ENCODE data around the gene POLN. TPM values are rescaled to one million over a fixed set of nuclear protein-coding genes. Genes with fewer than 3 reads are reported as not detected.
A peak's percentile ranks its signal among the peaks of the same experiment; 100 is the strongest.

The POLN gene
- total RNA-seq, 3 donors from 2014 or later, result 1.4 to 4.6 (median 1.4) TPM

DNA sequence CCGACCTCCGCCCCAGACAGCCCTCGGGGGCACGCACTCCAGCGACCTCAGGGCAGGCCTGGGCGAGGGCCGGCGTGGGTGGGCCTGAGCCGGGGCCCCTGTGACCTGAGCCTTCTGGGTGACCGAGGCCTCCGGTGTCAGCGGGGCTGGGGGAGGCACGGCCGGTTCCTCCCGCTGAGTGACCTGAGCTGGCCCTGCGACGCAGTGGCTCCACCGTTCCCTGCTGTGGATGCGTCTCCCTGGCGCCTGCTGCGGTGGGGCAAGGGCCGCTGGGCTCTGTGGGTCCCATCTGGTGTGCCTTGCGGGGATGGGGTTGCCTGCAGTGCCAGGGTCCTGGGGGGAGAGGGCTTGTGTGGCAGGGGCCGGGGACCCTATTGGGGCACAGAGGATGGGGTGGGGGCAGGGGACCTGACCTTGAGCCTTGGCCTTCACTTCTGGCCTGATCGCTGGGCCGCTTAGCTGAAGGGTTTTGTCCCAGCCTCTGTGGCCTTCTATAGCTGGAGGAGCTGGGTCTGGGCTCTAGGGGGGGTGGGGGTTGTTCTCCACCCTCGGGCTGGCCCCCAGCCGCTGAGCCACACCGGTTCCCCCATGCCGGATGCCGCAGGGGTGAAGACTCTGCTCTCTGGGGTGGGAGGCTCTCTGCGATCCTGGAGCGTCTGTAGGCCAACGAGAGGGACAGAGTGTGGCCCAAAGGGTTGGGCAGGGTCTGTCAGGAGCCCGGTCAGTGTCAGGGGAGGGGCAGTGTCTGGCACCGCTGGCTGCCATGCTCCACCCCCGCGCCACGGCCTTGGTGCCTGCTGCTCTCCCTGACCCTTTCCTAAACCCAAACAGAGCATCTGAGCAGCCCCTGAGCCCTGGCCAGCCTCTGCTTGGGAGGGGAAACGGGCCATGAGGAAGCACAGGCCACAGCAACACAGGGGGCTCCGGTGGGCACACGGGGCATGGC lies 180.5 kb downstream of the POLN start:
- DNase-seq (peak in 1 of 3 donors; percentile 53), ATAC-seq (no peak)
- Histone ChIP-seq H3K9me3 (no peaks in the 10 kb centered on the region), H3K4me3 (no peak overlapping the region), H3K36me3 (ENCODE audit: low read depth) (no peaks in the 10 kb centered on the region), H3K4me1 (ENCODE audit: low read depth) (peaks cover 8% of the 10 kb centered on the region)
- intact Hi-C loops (cut with DNase I, micrococcal nuclease), result no loop called here
- TF ChIP-seq, protein P1, sequence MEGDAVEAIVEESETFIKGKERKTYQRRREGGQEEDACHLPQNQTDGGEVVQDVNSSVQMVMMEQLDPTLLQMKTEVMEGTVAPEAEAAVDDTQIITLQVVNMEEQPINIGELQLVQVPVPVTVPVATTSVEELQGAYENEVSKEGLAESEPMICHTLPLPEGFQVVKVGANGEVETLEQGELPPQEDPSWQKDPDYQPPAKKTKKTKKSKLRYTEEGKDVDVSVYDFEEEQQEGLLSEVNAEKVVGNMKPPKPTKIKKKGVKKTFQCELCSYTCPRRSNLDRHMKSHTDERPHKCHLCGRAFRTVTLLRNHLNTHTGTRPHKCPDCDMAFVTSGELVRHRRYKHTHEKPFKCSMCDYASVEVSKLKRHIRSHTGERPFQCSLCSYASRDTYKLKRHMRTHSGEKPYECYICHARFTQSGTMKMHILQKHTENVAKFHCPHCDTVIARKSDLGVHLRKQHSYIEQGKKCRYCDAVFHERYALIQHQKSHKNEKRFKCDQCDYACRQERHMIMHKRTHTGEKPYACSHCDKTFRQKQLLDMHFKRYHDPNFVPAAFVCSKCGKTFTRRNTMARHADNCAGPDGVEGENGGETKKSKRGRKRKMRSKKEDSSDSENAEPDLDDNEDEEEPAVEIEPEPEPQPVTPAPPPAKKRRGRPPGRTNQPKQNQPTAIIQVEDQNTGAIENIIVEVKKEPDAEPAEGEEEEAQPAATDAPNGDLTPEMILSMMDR (IDR thresholded peaks at IDR 0.05), result no peak

DNA sequence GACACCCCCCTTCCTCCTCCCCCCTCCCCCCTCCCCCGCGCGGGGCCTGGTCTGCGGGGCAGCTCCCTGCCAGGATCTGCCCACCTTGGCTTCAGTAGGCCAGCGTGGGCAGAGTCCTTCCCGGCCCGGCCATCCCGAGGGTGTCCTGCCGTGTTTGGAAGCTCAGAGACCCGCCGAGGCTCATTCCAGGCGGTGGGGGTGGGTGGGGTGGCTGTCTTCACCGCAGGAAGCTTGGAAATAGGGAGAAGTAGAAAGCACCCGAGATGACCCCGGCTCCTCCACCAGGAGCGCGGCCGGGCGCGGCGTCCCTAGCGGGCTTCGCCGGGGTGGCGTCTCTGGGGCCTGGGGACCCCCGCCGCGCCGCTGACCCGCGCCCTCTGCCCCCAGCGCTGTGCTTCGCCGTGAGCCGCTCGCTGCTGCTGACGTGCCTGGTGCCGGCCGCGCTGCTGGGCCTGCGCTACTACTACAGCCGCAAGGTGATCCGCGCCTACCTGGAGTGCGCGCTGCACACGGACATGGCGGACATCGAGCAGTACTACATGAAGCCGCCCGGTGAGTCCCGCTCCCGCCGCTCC lies 181.2 kb downstream of the POLN start:
- H3K36me3 ChIP-seq (ENCODE audit: low read depth), result no peaks in the 10 kb centered on the region
- H3K9me3 ChIP-seq, result no peaks in the 10 kb centered on the region
- ATAC-seq (peak; percentile 66), DNase-seq (peak in 2 of 3 donors; percentile 34 to 35)
- intact Hi-C loops (cut with DNase I, micrococcal nuclease), result no loop called here
- peaks cover 8% of the 10 kb centered on the region for H3K4me1 ChIP-seq (ENCODE audit: low read depth)
- TF ChIP-seq, protein P1 (IDR thresholded peaks at IDR 0.05), result no peak
- H3K4me3 ChIP-seq, result no peak overlapping the region

DNA sequence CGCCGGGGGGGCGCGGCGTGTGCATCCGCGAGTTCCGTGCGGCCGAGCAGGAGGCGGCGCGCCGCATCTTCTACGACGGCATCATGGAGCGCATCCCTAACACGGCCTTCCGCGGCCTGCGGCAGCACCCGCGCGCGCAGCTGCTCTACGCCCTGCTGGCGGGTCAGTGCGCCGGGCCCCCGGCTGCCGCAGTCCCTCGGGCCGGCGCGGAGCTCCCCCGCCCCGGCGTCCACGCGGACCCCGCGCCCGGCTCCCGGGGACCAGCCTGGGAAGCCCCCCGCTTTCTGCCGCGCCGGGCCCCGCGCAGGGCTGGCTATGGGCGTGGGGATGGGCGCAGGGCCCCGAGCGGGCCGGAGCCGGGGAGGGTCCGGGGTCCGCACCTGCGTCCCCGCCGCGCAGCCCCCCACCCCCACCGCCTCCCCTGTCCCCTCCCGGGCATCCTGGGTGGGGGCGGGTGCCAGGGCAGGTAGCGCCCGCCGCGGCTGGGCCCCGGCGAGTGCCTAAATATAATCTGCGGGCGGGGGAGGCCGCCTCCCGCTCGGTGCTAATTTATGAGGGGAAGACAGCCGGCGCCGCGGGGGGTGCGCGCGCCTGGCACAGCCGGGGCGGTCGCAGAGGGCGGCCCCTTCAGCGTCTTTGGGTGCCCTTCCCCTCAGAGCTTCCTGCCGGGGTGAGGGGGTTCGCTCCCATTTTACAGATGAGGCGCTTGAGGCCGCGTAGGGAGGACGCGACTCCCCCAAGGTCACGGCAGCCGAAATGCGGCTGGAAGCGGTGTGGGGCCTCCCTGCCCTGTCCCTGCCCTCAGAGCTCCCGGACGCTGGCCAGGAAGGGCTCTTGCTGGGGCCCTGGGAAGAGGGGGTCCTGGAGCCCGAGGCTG lies 182.0 kb downstream of the POLN start:
- ATAC-seq (no peak), DNase-seq (peak in 1 of 3 donors; percentile 37)
- intact Hi-C loops (cut with DNase I, micrococcal nuclease), result no loop called here
- no peaks in the 10 kb centered on the region for H3K9me3 ChIP-seq
- no peaks in the 10 kb centered on the region for H3K36me3 ChIP-seq (ENCODE audit: low read depth)
- TF ChIP-seq, protein P1 (IDR thresholded peaks at IDR 0.05), result no peak
- H3K4me3 ChIP-seq, result no peak overlapping the region
- H3K4me1 ChIP-seq (ENCODE audit: low read depth), result peaks cover 8% of the 10 kb centered on the region

DNA sequence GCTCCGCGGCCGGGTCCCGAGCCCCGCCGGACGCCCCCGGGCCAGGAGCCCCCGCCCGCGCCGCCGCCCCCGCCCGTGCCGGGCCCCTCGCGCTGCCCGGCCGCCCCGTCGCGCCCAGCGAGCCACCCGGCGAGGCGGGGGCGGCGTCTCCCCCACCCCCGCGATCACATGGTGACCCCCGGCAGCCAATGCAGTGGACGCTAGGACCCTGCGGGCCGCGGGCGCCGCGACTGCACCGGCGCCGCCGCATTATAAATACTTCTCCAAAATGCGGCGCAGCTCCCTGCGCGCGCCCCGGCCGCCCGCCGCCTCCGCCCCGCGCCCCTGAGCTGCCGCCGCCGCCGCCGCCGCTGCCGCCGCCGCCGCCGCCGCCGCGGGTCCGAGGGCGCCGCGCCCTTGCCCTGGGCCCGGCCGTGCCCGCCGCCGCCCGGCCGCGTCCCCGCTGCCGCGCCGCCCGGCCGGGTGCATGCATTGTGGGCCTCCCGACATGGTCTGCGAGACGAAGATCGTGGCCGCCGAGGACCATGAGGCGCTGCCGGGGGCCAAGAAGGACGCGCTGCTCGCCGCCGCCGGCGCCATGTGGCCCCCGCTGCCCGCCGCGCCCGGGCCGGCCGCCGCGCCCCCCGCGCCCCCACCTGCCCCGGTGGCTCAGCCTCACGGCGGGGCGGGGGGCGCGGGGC lies 182.7 kb downstream of the POLN start, which contains the start of gene NAT8L:
TSS of gene NAT8L (plus strand) at position 282 of the 680 bp plus-strand sequence. CDS start at position 467, 185 bp downstream.
- peaks cover 2% of the 10 kb centered on the region for H3K4me1 ChIP-seq (ENCODE audit: low read depth)
- DNase-seq, result peak in 2 of 3 donors; percentile 22 to 44
- H3K36me3 ChIP-seq (ENCODE audit: low read depth), result no peaks in the 10 kb centered on the region
- H3K4me3 ChIP-seq, result no peak within 1 kb of the TSS
- intact Hi-C loops (cut with DNase I, micrococcal nuclease), result no loop called here
- TF ChIP-seq, protein P1 (IDR thresholded peaks at IDR 0.05), result no peak
- no peak for ATAC-seq
- H3K9me3 ChIP-seq, result no peaks in the 10 kb centered on the region

Data from mucosa of descending colon (tissue), 3 donors.